Measurements from ENCODE around the gene CLEC20A. TPM values are rescaled to one million over a fixed set of nuclear protein-coding genes. Genes with fewer than 3 reads are reported as not detected.

CLEC20A gene
- total RNA-seq, 6 experiments from 2014 or later, result not detected

- WGBS (ENCODE audit: insufficient coverage, low coverage, low lambda C conversion rate, missing lambda C conversion rate), result 80% methylated on average over 1 of the region's 11 CpGs
- intact Hi-C loops (cut with DNase I), result no loop called here
- Histone ChIP-seq H3K36me3 (no peaks in the 10 kb centered on the region), H3K27ac (no peak overlapping the region), H3K9me3 (no peaks in the 10 kb centered on the region), H3K4me1 (no peaks in the 10 kb centered on the region), H3K27me3 (no peaks in the 10 kb centered on the region), H3K4me3 (no peak overlapping the region)
- DNase-seq (peak in 1 of 3 donors; percentile 24), ATAC-seq (peak in 1 of 4 donors; percentile 29)
- TF ChIP-seq POLR2A (IDR thresholded peaks at IDR 0.05), result no peak
- TF ChIP-seq CTCF (IDR thresholded peaks at IDR 0.05), result no peak
These were observed 24.0 kb upstream of the CLEC20A start for GRCh38 chr1:178520803-178521202.

GRCh38 chr1:178518894-178519293 is 22.1 kb upstream of the CLEC20A start:
- H3K27me3 ChIP-seq, result no peaks in the 10 kb centered on the region
- WGBS (ENCODE audit: insufficient coverage, low coverage, low lambda C conversion rate, missing lambda C conversion rate), result 59% methylated on average over 4 of the region's 4 CpGs
- no peak for TF ChIP-seq CTCF (IDR thresholded peaks at IDR 0.05)
- TF ChIP-seq POLR2A (IDR thresholded peaks at IDR 0.05), result no peak
- H3K27ac ChIP-seq, result no peak overlapping the region
- H3K36me3 ChIP-seq, result no peaks in the 10 kb centered on the region
- intact Hi-C loops (cut with DNase I), result loop anchor here in 1 of 2 donors (5.0 kb wide), 1 partner anchor 423 kb away; no protein-coding TSS in a partner anchor
- DNase-seq (peak in 1 of 3 donors; percentile 19), ATAC-seq (no peak)
- H3K9me3 ChIP-seq, result no peaks in the 10 kb centered on the region
- H3K4me3 ChIP-seq, result no peak overlapping the region
- H3K4me1 ChIP-seq, result no peaks in the 10 kb centered on the region

DNA sequence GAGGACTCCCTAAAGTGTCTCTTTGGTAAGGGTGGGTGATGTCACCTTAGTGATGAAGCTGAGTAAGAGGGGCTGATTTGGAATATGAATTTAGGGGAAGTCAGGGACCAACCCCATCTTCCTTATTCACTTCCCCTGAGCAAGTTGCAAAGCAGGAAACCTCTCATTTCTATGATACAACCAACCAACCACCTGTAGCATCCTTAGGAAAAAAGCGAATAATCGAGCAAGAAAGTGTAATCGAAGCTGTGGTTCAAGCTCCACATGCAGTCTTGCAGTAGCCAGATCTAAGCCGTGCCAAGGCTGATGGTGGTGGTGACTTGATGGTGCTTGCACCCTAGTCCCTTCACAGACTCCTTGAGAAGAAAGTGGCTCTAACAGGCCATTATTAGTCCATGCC is 19.3 kb upstream of the CLEC20A start:
- WGBS (ENCODE audit: insufficient coverage, low coverage, low lambda C conversion rate, missing lambda C conversion rate), result 90% methylated on average over 2 of the region's 4 CpGs
- Histone ChIP-seq H3K4me1 (no peaks in the 10 kb centered on the region), H3K9me3 (no peaks in the 10 kb centered on the region), H3K4me3 (no peak overlapping the region), H3K36me3 (no peaks in the 10 kb centered on the region), H3K27ac (no peak overlapping the region), H3K27me3 (no peaks in the 10 kb centered on the region)
- no peak for ATAC-seq
- no peak for TF ChIP-seq POLR2A (IDR thresholded peaks at IDR 0.05)
- no peak for TF ChIP-seq CTCF (IDR thresholded peaks at IDR 0.05)
- intact Hi-C loops (cut with DNase I), result loop anchor here in 1 of 2 donors (5.0 kb wide), 1 partner anchor 426 kb away; no protein-coding TSS in a partner anchor
- no peak for DNase-seq

DNA sequence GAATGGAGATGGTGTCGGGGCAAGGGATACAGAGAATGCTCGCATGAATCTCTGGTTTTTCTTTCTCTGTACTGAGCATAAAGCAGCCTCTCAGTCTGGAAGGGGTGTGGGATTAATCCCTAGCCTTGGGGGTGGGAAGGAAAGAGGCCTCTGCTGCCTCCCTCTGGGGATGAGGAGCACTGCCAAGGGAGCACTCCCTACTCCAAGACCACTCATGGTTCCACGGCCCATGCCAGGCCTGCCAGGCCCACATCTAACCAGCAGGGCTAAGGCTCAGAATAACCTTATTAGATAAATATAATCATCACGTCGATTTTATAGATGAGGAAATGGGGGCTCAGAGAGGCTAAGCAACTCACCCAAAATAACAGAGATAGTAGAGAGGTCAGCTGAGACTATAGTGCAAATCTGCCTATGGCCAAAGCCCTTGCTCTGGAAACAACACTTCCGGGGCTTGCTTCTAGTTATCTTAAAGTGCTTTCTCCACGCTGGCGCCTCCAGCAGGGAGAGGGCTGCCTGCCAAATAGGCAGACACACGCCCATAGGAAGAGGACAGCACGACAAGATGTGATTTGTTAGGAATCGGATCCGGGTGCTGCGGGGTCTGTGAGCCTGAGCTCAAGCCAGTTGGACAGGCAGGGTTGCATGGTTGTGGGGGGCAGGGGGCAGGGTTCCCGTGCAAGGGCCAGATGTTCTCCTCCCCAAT is 16.7 kb upstream of the CLEC20A start:
- TF ChIP-seq CTCF (IDR thresholded peaks at IDR 0.05) (no peak), POLR2A (IDR thresholded peaks at IDR 0.05) (no peak)
- DNase-seq (peak in 1 of 3 donors; percentile 27), ATAC-seq (peak in 1 of 4 donors; percentile 21)
- H3K36me3 ChIP-seq, result no peaks in the 10 kb centered on the region
- H3K4me3 ChIP-seq, result no peak overlapping the region
- intact Hi-C loops (cut with DNase I), result no loop called here
- H3K9me3 ChIP-seq, result no peaks in the 10 kb centered on the region
- no peaks in the 10 kb centered on the region for H3K4me1 ChIP-seq
- WGBS (ENCODE audit: insufficient coverage, low coverage, low lambda C conversion rate, missing lambda C conversion rate), result 82% methylated on average over 8 of the region's 14 CpGs
- no peaks in the 10 kb centered on the region for H3K27me3 ChIP-seq
- H3K27ac ChIP-seq, result no peak overlapping the region

Data from right lobe of liver (tissue), 6 donors.